Measurements from ENCODE around the gene APBA2. TPM values are rescaled to one million over a fixed set of nuclear protein-coding genes. Genes with fewer than 3 reads are reported as not detected.

The APBA2 gene
- total RNA-seq, 1 donor, result 4.7 TPM

DNA sequence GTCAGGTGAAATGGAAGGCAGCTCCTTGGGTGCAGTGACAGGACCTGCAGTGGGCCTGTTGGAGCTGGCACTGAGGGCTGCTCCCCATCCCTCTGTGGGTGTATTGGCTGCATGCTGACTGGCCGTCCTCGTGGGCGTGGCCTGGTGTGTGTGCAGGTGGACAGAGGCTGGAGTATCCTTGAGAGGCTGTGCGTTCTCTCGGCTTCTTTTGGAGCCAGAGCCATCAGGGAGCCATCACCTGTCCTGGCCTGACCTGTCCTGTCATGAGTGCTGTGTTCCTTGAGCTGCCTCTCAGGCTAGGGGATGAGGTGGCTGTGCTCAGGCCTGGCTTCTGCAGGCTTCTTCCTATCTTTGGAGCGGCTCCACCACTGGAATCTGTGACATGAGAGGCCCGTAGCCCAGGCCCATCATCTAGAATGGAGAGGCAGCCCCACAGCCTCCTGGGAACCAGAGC, 61.5 kb downstream of the APBA2 start:
- no peak overlapping the region for H3K4me3 ChIP-seq (ENCODE audit: low read depth, low read length)
- no peak for DNase-seq (ENCODE audit: low read depth)
- TF ChIP-seq, protein P1, sequence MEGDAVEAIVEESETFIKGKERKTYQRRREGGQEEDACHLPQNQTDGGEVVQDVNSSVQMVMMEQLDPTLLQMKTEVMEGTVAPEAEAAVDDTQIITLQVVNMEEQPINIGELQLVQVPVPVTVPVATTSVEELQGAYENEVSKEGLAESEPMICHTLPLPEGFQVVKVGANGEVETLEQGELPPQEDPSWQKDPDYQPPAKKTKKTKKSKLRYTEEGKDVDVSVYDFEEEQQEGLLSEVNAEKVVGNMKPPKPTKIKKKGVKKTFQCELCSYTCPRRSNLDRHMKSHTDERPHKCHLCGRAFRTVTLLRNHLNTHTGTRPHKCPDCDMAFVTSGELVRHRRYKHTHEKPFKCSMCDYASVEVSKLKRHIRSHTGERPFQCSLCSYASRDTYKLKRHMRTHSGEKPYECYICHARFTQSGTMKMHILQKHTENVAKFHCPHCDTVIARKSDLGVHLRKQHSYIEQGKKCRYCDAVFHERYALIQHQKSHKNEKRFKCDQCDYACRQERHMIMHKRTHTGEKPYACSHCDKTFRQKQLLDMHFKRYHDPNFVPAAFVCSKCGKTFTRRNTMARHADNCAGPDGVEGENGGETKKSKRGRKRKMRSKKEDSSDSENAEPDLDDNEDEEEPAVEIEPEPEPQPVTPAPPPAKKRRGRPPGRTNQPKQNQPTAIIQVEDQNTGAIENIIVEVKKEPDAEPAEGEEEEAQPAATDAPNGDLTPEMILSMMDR (IDR thresholded peaks at IDR 0.05; ENCODE audit: insufficient read depth, low read depth, low read length), result no peak

DNA sequence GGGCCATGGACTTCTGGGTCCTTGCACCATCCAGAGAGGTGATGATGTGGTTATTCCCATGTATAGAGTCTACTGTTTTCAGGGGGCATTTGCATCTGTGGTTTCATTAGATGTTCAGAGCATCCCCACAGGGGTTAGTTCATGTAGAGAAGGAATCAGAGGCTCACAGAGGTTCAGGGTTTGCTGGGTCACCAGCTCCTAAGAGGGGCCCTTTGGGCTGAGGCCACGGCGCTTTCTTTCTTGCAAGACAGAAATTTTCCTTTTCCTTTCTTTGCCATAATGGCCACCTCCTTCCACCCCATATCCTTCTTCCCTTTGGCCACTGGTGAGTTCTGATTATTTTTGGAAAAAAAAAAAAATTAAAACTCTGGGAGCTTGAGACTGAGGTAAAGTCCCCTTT, 62.3 kb downstream of the APBA2 start:
- DNase-seq (ENCODE audit: low read depth), result no peak
- no peak overlapping the region for H3K4me3 ChIP-seq (ENCODE audit: low read depth, low read length)
- TF ChIP-seq, protein P1 (IDR thresholded peaks at IDR 0.05; ENCODE audit: insufficient read depth, low read depth, low read length), result no peak

DNA sequence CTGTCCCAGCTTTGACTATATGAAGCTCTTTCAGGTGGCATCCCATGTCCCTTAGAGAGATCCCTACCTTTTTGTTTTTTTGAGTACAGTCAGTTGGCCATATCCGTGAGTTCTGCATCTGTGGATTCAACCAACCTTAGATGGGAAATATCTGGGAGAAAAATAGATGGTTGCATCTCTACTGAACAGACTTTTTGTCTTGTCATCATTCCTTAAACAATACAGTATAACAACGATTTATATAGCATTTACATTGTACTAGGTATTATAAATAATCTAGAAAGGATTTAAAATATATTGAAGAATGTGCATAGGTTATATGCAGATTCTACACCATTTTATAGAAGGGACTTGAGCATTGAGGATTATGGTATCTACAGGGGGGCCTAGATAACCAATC, 65.1 kb downstream of the APBA2 start:
- TF ChIP-seq, protein P1 (IDR thresholded peaks at IDR 0.05; ENCODE audit: insufficient read depth, low read depth, low read length), result no peak
- H3K4me3 ChIP-seq (ENCODE audit: low read depth, low read length), result no peak overlapping the region
- no peak for DNase-seq (ENCODE audit: low read depth)

DNA sequence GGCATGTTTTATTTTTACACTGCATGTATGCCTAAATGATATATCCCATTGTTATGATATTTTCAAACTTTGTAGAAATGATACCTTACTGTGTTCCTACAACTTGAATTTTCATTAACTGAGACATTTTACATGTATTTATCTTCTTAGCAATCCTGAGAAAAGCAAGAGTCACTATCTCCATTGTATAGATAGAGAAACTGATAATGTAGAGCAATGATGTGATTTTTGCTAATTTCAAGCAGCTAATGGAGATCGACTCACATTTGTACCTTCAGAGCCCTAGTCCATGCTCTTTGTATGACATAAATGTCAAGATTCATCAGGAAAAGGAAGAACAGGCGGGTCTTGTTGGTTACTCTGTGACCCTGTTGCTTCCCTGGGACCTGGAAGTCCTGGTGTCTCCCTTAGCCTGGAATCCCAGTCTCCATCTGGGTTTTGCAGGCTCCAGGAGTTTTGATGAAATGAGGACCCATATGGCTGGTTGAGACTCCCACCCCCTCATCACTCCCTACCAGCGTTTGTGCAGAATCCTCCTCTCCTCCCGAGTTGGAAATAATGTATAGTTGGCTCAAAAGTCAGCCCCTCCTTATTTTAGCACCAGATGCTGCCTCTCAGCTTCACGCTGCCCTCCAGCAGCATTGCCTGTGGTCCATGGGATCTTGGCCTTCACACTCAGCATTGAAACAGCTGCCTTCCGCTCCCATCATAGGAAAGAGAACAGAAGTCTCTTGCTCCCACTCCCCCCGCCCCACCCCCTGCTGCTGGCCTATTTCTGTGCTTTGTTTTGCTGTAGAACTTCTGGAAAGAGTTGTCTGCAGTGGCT, 67.1 kb downstream of the APBA2 start:
- TF ChIP-seq, protein P1 (IDR thresholded peaks at IDR 0.05; ENCODE audit: insufficient read depth, low read depth, low read length), result no peak
- no peak overlapping the region for H3K4me3 ChIP-seq (ENCODE audit: low read depth, low read length)
- no peak for DNase-seq (ENCODE audit: low read depth)

DNA sequence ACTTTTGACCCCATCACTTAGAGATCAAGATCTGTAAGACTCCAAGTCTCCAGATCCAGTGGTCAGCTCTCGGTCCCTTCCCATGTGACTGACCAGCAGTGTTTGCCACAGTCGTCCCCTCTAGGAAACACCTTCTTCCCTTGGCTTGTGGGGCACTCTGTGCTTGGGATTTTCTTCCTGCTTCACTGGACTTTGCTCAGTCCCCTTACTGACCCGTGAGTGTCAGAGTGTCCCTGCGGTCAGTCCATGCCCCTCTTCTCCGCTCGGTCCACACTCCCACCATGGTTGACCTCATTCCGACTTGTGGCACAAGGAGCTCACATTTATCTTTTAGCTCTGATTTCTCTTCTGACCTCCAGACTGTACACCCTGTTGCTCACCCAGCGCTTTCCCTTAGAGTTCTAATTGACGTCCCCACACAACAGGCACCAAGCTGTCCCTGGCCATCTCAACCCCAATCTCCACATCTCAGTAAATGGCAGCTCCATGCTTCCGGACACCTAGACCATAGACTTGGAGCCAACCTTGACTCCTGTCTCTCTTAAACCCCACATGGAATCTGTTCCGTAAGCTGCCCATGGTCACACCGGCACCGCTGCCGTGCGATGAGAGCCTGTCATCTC, 67.9 kb downstream of the APBA2 start:
- TF ChIP-seq, protein P1 (IDR thresholded peaks at IDR 0.05; ENCODE audit: insufficient read depth, low read depth, low read length), result no peak
- DNase-seq (ENCODE audit: low read depth), result no peak
- H3K4me3 ChIP-seq (ENCODE audit: low read depth, low read length), result no peak overlapping the region

DNA sequence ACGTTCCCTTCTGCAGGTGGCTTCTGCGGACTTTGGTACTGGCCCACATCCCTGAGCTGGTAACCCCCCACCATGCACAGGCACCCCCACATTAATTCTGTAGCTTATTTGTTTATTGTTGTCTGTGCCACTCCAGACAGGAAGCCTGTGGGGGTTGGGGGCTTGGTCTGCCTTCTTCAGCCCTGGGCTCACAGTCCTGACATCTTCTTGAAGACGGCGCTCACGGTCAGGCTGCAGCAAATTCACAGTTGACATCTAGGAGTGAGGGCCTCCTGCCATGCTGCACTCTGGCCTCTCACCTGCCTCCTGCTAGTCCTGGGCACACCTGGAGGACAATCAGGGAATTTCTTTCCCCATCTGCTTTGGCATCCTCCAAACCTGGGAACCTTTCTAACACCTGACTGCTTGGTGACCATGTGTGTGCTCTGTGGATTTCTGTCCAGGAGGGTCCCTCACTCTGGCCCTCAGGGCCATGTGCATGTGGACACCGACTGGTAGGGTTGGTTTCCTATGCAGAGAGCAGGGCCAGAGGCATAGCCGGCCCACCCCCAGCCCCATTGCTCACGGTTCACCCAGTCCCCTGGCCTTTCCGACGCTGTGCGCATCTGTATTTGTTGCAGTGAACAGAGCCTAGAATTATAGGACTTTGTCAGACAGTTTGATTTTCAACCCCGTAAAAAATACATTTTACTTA, 68.8 kb downstream of the APBA2 start:
- TF ChIP-seq, protein P1 (IDR thresholded peaks at IDR 0.05; ENCODE audit: insufficient read depth, low read depth, low read length), result no peak
- no peak overlapping the region for H3K4me3 ChIP-seq (ENCODE audit: low read depth, low read length)
- no peak for DNase-seq (ENCODE audit: low read depth)
